ENCODE measurements around the gene E2F2. TPM values are rescaled to one million over a fixed set of nuclear protein-coding genes. Genes with fewer than 3 reads are reported as not detected.

E2F2 gene
- total RNA-seq, 2 donors from 2014 or later, result 8.2 to 32.9 TPM

- Histone ChIP-seq H3K27ac (no peak overlapping the region), H3K27me3 (no peaks in the 10 kb centered on the region), H3K36me3 (no peaks in the 10 kb centered on the region), H3K4me1 (no peaks in the 10 kb centered on the region), H3K4me3 (no peak overlapping the region), H3K9me3 (no peaks in the 10 kb centered on the region), H3K9ac (ENCODE audit: low read depth in 2 of 2, low read length in 2 of 2) (no peak overlapping the region)
- intact Hi-C loops (cut with DNase I), result no loop called here
- no peak for TF ChIP-seq CTCF (IDR thresholded peaks at IDR 0.05)
- DNase-seq, result no peak
Measured at GRCh38 chr1:23570001-23570691, 39.1 kb upstream of the E2F2 start.

- Histone ChIP-seq H3K9ac (ENCODE audit: low read depth in 2 of 2, low read length in 2 of 2) (peak overlapping the region; percentile 73 to 78), H3K36me3 (no peaks in the 10 kb centered on the region), H3K9me3 (no peaks in the 10 kb centered on the region), H3K4me1 (no peaks in the 10 kb centered on the region), H3K27ac (no peak overlapping the region), H3K27me3 (no peaks in the 10 kb centered on the region), H3K4me3 (peak overlapping the region; percentile 55)
- intact Hi-C loops (cut with DNase I), result no loop called here
- TF ChIP-seq CTCF (IDR thresholded peaks at IDR 0.05), result no peak
- DNase-seq, result no peak
Measured at GRCh38 chr1:23568608-23569383, 37.8 kb upstream of the E2F2 start.

- H3K9me3 ChIP-seq, result no peaks in the 10 kb centered on the region
- H3K4me1 ChIP-seq, result no peaks in the 10 kb centered on the region
- peak overlapping the region; percentile 55 for H3K4me3 ChIP-seq
- H3K27me3 ChIP-seq, result no peaks in the 10 kb centered on the region
- H3K9ac ChIP-seq (ENCODE audit: low read depth in 2 of 2, low read length in 2 of 2), result peak overlapping the region; percentile 73 to 78
- H3K27ac ChIP-seq, result no peak overlapping the region
- intact Hi-C loops (cut with DNase I), result no loop called here
- no peak for TF ChIP-seq CTCF (IDR thresholded peaks at IDR 0.05)
- no peak for DNase-seq
- H3K36me3 ChIP-seq, result no peaks in the 10 kb centered on the region
Measured at GRCh38 chr1:23567996-23568607, 37.1 kb upstream of the E2F2 start.

GRCh38 chr1:23567629-23567995, 36.6 kb upstream of the E2F2 start:
- Histone ChIP-seq H3K4me1 (peaks cover 4% of the 10 kb centered on the region), H3K36me3 (no peaks in the 10 kb centered on the region), H3K9me3 (no peaks in the 10 kb centered on the region), H3K27ac (no peak overlapping the region), H3K9ac (ENCODE audit: low read depth in 2 of 2, low read length in 2 of 2) (peak overlapping the region; percentile 55 to 56), H3K4me3 (peak overlapping the region; percentile 55), H3K27me3 (no peaks in the 10 kb centered on the region)
- no peak for TF ChIP-seq CTCF (IDR thresholded peaks at IDR 0.05)
- no peak for DNase-seq
- intact Hi-C loops (cut with DNase I), result no loop called here

- H3K4me3 ChIP-seq, result no peak overlapping the region
- H3K36me3 ChIP-seq, result no peaks in the 10 kb centered on the region
- H3K27ac ChIP-seq, result no peak overlapping the region
- H3K4me1 ChIP-seq, result peaks cover 12% of the 10 kb centered on the region
- no peak overlapping the region for H3K9ac ChIP-seq (ENCODE audit: low read depth in 2 of 2, low read length in 2 of 2)
- H3K27me3 ChIP-seq, result no peaks in the 10 kb centered on the region
- no peaks in the 10 kb centered on the region for H3K9me3 ChIP-seq
- intact Hi-C loops (cut with DNase I), result no loop called here
- no peak for DNase-seq
- TF ChIP-seq CTCF (IDR thresholded peaks at IDR 0.05), result no peak
Measured at GRCh38 chr1:23566304-23566703, 35.3 kb upstream of the E2F2 start.

Measured in colonic mucosa (tissue), 4 donors.